ENCODE data around the gene ECE1.

ECE1 gene

DNA sequence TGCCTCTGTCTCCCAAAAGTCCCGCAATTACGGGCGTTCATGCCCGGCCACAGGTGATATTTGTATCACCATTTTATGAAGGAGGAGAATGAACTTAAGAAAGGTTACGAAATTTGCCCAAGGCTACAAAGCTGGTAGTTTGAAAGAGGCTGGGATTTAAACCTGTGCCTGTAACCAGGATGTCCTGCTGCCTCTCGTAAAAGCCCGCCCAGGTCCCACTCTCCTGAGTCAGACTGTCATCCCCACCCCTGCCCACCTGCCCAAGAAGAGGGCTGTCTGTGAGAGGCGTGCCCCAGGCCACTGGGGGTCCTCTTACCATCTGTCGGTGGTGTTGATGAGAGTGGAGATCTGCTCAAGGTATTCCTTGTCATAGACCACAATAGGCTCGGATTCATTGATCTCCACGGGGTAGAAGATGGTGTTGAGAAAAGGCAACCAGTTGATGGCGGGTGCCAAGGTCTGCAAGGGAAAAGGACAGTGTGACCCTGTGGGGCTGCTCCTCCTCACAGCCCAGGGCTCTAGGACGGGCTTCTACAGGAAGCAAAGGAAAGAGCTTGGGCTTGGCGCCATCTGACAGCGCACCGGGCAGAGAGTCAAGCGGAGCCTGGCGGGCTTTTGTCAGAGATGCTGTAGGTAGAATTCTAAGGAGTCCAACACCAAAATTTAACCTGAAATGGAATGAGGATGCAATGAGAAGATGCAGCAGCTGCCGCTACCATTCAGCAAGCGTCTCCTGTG lies 43.2 kb downstream of the ECE1 start:
- TF ChIP-seq, protein P1, sequence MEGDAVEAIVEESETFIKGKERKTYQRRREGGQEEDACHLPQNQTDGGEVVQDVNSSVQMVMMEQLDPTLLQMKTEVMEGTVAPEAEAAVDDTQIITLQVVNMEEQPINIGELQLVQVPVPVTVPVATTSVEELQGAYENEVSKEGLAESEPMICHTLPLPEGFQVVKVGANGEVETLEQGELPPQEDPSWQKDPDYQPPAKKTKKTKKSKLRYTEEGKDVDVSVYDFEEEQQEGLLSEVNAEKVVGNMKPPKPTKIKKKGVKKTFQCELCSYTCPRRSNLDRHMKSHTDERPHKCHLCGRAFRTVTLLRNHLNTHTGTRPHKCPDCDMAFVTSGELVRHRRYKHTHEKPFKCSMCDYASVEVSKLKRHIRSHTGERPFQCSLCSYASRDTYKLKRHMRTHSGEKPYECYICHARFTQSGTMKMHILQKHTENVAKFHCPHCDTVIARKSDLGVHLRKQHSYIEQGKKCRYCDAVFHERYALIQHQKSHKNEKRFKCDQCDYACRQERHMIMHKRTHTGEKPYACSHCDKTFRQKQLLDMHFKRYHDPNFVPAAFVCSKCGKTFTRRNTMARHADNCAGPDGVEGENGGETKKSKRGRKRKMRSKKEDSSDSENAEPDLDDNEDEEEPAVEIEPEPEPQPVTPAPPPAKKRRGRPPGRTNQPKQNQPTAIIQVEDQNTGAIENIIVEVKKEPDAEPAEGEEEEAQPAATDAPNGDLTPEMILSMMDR (IDR thresholded peaks at IDR 0.05; ENCODE audit: low read depth, low read length): no peak
- Histone ChIP-seq H3K27ac (no peak overlapping the region), H3K36me3 (peaks cover 38% of the 10 kb centered on the region), H3K27me3 (ENCODE audit: insufficient read depth, low read depth, severe bottlenecking) (no peaks in the 10 kb centered on the region), H3K9me3 (ENCODE audit: severe bottlenecking) (no peaks in the 10 kb centered on the region), H3K4me3 (ENCODE audit: low read depth, low read length) (no peak overlapping the region)
- no peak for DNase-seq

DNA sequence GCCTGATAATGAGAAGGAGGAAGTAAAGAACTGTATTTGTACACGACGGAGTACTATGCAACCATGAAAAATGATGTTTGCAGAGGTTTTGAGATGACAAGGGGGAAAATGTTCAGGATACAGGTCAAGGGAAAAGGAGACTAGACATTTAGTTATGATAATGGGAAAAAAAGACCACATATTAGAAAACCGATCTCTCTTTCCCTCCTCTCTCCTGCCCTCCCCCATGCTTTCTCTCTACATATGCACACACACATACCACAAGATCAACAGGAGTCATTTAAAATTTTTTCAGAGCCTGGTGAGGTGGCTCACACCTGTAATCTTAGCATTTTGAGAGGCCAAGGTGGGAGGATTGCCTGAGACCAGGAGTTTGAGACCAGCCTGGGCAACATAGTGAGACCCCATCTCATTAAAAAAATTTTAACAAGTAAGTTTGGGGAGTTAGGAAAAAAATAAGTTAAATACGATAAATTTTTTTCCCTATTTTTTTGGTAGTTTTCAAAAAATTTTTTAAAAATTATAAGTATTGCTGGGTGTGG lies 44.5 kb downstream of the ECE1 start:
- DNase-seq: no peak
- H3K27me3 ChIP-seq (ENCODE audit: insufficient read depth, low read depth, severe bottlenecking): no peaks in the 10 kb centered on the region
- TF ChIP-seq, protein P1 (IDR thresholded peaks at IDR 0.05; ENCODE audit: low read depth, low read length): no peak

DNA sequence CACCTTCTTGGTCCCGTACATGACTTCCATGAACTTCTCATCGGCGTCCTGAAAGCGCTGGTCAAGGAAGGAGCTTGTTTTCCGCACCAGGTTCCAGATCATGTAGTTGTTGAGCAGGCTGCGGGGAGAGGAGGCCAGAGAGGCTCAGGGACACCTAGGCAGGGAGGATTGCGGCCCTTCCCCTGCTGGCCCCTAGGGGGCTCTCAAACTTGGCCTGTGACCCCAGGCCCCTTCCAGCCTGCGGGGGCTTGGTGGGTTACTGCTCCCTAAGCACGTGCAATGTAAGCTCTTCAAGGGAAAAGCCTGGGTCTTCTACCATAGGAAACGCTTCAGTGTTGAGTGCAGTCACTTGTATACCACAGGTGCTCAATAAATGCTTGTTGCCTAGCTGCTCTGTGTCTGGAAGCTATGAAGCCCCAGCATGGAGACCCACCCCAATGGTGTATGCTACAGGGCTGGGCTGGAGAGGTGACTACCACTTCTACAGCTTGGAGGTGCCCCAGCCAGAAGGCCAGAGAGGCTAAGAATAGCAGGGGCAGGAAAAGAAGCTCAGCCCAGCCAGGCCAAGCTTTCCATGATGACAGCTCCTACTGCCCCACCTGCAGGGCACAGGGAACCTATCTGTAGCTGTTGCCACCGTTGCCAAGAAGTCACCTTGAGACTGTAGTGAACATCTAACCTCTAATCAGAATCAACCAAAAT lies 45.1 kb downstream of the ECE1 start:
- no peak for DNase-seq
- H3K27ac ChIP-seq: no peak overlapping the region
- H3K4me3 ChIP-seq (ENCODE audit: low read depth, low read length): no peak overlapping the region
- H3K9me3 ChIP-seq (ENCODE audit: severe bottlenecking): no peaks in the 10 kb centered on the region
- TF ChIP-seq, protein P1 (IDR thresholded peaks at IDR 0.05; ENCODE audit: low read depth, low read length): peak; percentile 62
- H3K36me3 ChIP-seq: peaks cover 32% of the 10 kb centered on the region
- H3K27me3 ChIP-seq (ENCODE audit: insufficient read depth, low read depth, severe bottlenecking): no peaks in the 10 kb centered on the region

More for the DNA sequence above, 44.5 kb downstream of the ECE1 start:
- H3K9me3 ChIP-seq (ENCODE audit: severe bottlenecking): no peaks in the 10 kb centered on the region
- peaks cover 37% of the 10 kb centered on the region for H3K36me3 ChIP-seq
- no peak overlapping the region for H3K4me3 ChIP-seq (ENCODE audit: low read depth, low read length)
- no peak overlapping the region for H3K27ac ChIP-seq

DNA sequence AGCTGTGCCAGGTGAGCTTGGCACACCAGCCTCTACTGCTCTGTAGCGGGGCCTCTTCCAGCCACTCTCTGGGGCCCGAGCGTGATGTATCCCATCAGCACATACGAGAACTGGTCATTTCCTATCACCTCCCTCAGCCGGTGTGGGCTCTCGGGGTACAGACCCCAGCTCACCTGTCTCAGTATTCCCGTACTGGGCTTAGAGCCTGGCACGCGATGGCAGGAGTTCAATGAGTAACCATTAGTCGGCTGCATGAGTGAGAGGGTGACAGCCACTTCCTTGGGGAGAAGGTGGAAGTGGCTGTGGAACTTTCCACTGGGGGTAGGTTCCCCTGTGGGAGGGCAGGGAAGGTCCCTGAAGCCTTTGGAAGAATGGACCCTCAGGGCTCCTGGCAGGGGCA lies 46.1 kb downstream of the ECE1 start:
- H3K36me3 ChIP-seq: peaks cover 32% of the 10 kb centered on the region
- H3K9me3 ChIP-seq (ENCODE audit: severe bottlenecking): no peaks in the 10 kb centered on the region
- DNase-seq: no peak
- H3K4me3 ChIP-seq (ENCODE audit: low read depth, low read length): no peak overlapping the region
- no peak overlapping the region for H3K27ac ChIP-seq
- H3K27me3 ChIP-seq (ENCODE audit: insufficient read depth, low read depth, severe bottlenecking): no peaks in the 10 kb centered on the region
- TF ChIP-seq, protein P1 (IDR thresholded peaks at IDR 0.05; ENCODE audit: low read depth, low read length): no peak

DNA sequence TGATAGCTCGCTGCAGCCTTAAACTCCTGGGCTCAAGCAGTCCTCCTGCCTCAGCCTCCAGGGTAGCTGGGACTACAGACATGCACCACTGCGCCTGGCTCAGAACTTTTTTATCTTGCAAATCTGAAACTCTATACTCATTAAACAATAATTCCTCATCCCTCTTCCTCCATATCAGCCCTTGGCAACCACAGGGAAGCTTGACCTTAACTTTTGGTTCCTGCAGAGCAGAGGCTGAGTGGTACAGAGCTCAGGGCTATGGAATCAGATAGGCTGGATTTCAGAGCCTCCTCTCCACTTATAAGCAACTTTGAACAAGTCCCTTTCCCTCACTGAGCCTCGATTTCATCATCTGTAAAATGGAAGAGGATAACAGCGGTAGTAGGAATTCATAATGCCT lies 47.4 kb downstream of the ECE1 start:
- peaks cover 32% of the 10 kb centered on the region for H3K36me3 ChIP-seq
- TF ChIP-seq, protein P1 (IDR thresholded peaks at IDR 0.05; ENCODE audit: low read depth, low read length): no peak

More for the DNA sequence above, 47.4 kb downstream of the ECE1 start:
- no peak overlapping the region for H3K4me3 ChIP-seq (ENCODE audit: low read depth, low read length)
- no peaks in the 10 kb centered on the region for H3K9me3 ChIP-seq (ENCODE audit: severe bottlenecking)
- H3K27ac ChIP-seq: no peak overlapping the region
- DNase-seq: no peak
- H3K27me3 ChIP-seq (ENCODE audit: insufficient read depth, low read depth, severe bottlenecking): no peaks in the 10 kb centered on the region

Measured in WERI-Rb-1 (cell line).